AG04449 (cell line): ENCODE results near the gene DACH1.

Experiments used
- CTCF ChIA-PET: fragments of 350-600 bp; formaldehyde crosslinking; extraction: SDS; loops from one replicate; lab custom pipeline; 2021; ENCODE audit warnings: antibody characterized with exemption; lab: Yijun Ruan, JAX
- POLR2A ChIA-PET: fragments of 400-600, 350-600 bp; formaldehyde crosslinking; extraction: SDS; loops from one replicate; lab custom pipeline; 2020; ENCODE audit warnings: antibody characterized with exemption, inconsistent platforms; lab: Yijun Ruan, JAX
- DNase-seq: peaks from one replicate; pipeline ENCODE4 v3.0.0-alpha.2; 2010; ENCODE audit warnings: low read depth, low spot score
- H3K4me3 ChIP-seq: 2 replicates; pipeline ENCODE4 v1.5.1; 2011; ENCODE audit warnings: low read depth, mild to moderate bottlenecking, control low read depth, low read length
- CTCF ChIP-seq: IDR thresholded peaks from one replicate; pipeline ENCODE4 v1.5.1; 2011; ENCODE audit warnings: mild to moderate bottlenecking, moderate library complexity, low read length, control low read depth, inconsistent platforms; ENCODE audit not compliant: insufficient read depth; ENCODE audit errors: missing control alignments

DACH1 gene

DNA sequence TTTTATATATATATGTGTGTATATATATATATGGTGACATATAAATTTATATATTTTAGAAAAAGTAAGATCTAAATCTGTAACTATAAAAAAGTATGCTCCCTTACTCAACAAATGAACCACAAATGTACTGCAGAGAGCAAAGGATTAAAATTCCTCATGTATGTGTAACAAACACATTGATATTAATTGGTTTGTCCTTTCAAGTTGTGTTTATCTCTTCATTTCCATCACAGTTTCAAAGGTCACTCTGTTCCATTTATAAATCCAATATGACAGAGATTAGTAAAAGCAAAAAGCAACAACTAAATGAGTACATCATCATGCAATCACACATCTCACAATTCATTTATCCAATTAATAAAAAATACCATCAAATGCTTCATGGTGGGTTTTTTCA, 247.9 kb downstream of the DACH1 start:
- no peak for TF ChIP-seq CTCF
- no peak for DNase-seq
- H3K4me3 ChIP-seq: no peak overlapping the region
- POLR2A ChIA-PET: no interaction called here
- CTCF ChIA-PET: no interaction called here

- ChIA-PET POLR2A (no interaction called here), CTCF (no interaction called here)
- no peak for TF ChIP-seq CTCF
- H3K4me3 ChIP-seq: no peak overlapping the region
- DNase-seq: no peak
Measured at GRCh38 chr13:71618159-71618558, 248.8 kb downstream of the DACH1 start.

DNA sequence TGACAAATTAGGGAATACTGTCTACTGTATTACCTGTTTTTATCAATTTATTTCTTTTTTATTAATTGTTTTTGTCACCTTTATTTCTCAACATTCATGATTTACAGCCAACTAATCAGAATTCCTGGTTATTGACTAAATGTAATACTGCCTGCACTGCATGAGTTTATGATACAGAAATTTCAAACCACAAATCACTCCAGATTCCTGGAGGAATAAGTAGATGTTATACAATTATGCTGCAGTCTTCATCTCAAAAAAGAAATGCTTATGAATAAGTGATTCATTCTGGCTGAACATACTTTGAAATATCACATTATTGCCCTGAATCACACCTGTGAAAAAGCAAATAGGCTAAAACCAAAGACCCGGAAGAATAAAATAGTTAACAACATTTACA, 249.7 kb downstream of the DACH1 start:
- no peak overlapping the region for H3K4me3 ChIP-seq
- no peak for DNase-seq
- CTCF ChIA-PET: no interaction called here
- no peak for TF ChIP-seq CTCF
- POLR2A ChIA-PET: no interaction called here

GRCh38 chr13:71613066-71613745, 253.8 kb downstream of the DACH1 start:
- ChIA-PET CTCF (no interaction called here), POLR2A (no interaction called here)
- no peak for DNase-seq
- H3K4me3 ChIP-seq: no peak overlapping the region
- no peak for TF ChIP-seq CTCF

DNA sequence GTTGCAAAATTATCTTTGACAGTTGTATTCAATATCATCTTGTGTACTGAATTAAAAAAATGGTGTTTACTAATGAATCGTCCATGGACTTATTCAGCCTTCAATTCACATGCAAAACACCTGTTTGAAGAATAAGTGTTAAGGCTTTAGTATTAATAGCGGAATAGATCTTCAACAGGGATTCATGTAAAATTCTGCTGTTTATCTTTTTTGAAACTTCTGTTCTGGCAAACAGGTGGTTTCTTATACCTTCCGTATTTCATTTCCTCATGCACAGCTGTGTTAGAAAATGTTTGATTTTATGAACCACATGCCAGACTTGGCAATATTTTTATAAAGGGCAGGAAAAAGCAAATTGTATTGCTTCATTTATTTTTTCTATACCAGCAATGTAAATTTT, 255.7 kb downstream of the DACH1 start:
- H3K4me3 ChIP-seq: no peak overlapping the region
- POLR2A ChIA-PET: no interaction called here
- CTCF ChIA-PET: no interaction called here
- no peak for TF ChIP-seq CTCF
- DNase-seq: no peak

DNA sequence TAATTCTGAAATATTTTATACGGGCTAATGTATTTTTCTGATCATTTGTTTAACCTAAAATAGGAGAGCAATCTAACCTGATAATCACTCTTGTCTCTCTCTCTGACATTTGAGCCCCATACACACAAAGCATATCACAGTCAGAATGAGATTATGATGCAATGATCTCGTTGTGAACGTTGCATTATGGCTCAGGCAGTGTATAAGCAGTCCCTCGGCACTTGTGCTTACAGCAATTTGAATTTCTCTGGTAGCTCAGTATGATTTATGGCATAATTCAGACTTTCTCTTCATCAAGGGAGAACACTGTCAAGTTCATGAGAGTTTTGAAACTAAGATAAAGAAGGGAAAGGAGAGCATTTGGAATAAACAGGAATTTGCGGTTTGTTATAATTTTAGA, 256.1 kb downstream of the DACH1 start:
- CTCF ChIA-PET: no interaction called here
- H3K4me3 ChIP-seq: no peak overlapping the region
- no peak for DNase-seq
- POLR2A ChIA-PET: no interaction called here
- no peak for TF ChIP-seq CTCF
